HG03442 (cell line): Measurements from ENCODE around the gene ASCL5.

Experiments
- ATAC-seq: cut with Tn5 transposase; IDR thresholded peaks from one replicate; pipeline ENCODE4 v1.9.1; 2021; ENCODE audit warnings: mild to moderate bottlenecking, moderate library complexity; ENCODE audit not compliant: unreplicated experiment

ASCL5 gene

GRCh38 chr1:201111672-201112071, 15.3 kb downstream of the ASCL5 start:
- no peak for ATAC-seq

- no peak for ATAC-seq
Observed at GRCh38 chr1:201111156-201111555, 15.8 kb downstream of the ASCL5 start.

GRCh38 chr1:201110616-201111015, 16.4 kb downstream of the ASCL5 start:
- no peak for ATAC-seq

- no peak for ATAC-seq
Observed at GRCh38 chr1:201110138-201110537, 16.8 kb downstream of the ASCL5 start.

- no peak for ATAC-seq
Observed at GRCh38 chr1:201109651-201110050, 17.3 kb downstream of the ASCL5 start.

GRCh38 chr1:201108614-201109013, 18.4 kb downstream of the ASCL5 start:
- ATAC-seq, result no peak

GRCh38 chr1:201105688-201106087, 21.3 kb downstream of the ASCL5 start:
- no peak for ATAC-seq

- no peak for ATAC-seq
Observed at GRCh38 chr1:201104141-201104540, 22.8 kb downstream of the ASCL5 start.

- no peak for ATAC-seq
Observed at GRCh38 chr1:201103666-201104065, 23.3 kb downstream of the ASCL5 start.

- no peak for ATAC-seq
Observed at GRCh38 chr1:201100169-201100930, 26.6 kb downstream of the ASCL5 start.

- no peak for ATAC-seq
Observed at GRCh38 chr1:201098992-201099677, 27.8 kb downstream of the ASCL5 start.

GRCh38 chr1:201096977-201097856, 29.8 kb downstream of the ASCL5 start:
- no peak for ATAC-seq

GRCh38 chr1:201096041-201096461, 30.9 kb downstream of the ASCL5 start:
- ATAC-seq, result no peak

GRCh38 chr1:201095581-201095980, 31.4 kb downstream of the ASCL5 start:
- no peak for ATAC-seq

- no peak for ATAC-seq
Observed at GRCh38 chr1:201094832-201095231, 32.2 kb downstream of the ASCL5 start.

GRCh38 chr1:201093962-201094361, 33.0 kb downstream of the ASCL5 start:
- ATAC-seq, result no peak

- ATAC-seq, result no peak
Observed at GRCh38 chr1:201093561-201093960, 33.4 kb downstream of the ASCL5 start.

- ATAC-seq, result no peak
Observed at GRCh38 chr1:201092738-201093137, 34.2 kb downstream of the ASCL5 start.

- no peak for ATAC-seq
Observed at GRCh38 chr1:201091256-201091655, 35.7 kb downstream of the ASCL5 start.

- no peak for ATAC-seq
Observed at GRCh38 chr1:201090541-201090940, 36.4 kb downstream of the ASCL5 start.

- no peak for ATAC-seq
Observed at GRCh38 chr1:201089596-201089995, 37.4 kb downstream of the ASCL5 start.
